COR-L47 (cell line): ENCODE results near the gene HIKESHI.
"Not testable (repeated sequence)": the region's sequence is repeated elsewhere in the genome, so short reads cannot be mapped to it uniquely, and the experiment has no call there.

Source experiments
- DNase-seq: peaks from one replicate; lab custom pipeline; 2025; lab: John Stamatoyannopoulos, UW

The HIKESHI gene

GRCh38 chr11:86292912-86293616 is 9.0 kb upstream of the HIKESHI start:
- no peak for DNase-seq

- no peak for DNase-seq
Observed at GRCh38 chr11:86294026-86294425, 8.0 kb upstream of the HIKESHI start.

- DNase-seq: no peak
Observed at GRCh38 chr11:86301742-86302091, 323 bp upstream of the HIKESHI start.

- DNase-seq: no peak
Observed at GRCh38 chr11:86303257-86303656, 1.2 kb downstream of the HIKESHI start.

- DNase-seq: not testable (repeated sequence)
Observed at GRCh38 chr11:86308710-86309109, 6.7 kb downstream of the HIKESHI start.

GRCh38 chr11:86313793-86314192 is 11.8 kb downstream of the HIKESHI start:
- DNase-seq: no peak

GRCh38 chr11:86314636-86315035 is 12.6 kb downstream of the HIKESHI start:
- no peak for DNase-seq

GRCh38 chr11:86335131-86335767 is 33.2 kb downstream of the HIKESHI start:
- DNase-seq: no peak

GRCh38 chr11:86337227-86337626 is 35.2 kb downstream of the HIKESHI start:
- no peak for DNase-seq

- no peak for DNase-seq
Observed at GRCh38 chr11:86341382-86341781, 39.3 kb downstream of the HIKESHI start.

- no peak for DNase-seq
Observed at GRCh38 chr11:86346513-86346912, 44.5 kb downstream of the HIKESHI start.

GRCh38 chr11:86355256-86355655 is 53.2 kb downstream of the HIKESHI start:
- no peak for DNase-seq

- not testable (repeated sequence) for DNase-seq
Observed at GRCh38 chr11:86357412-86357811, 55.4 kb downstream of the HIKESHI start.

GRCh38 chr11:86358720-86359119 is 56.7 kb downstream of the HIKESHI start:
- no peak for DNase-seq

- no peak for DNase-seq
Observed at GRCh38 chr11:86360775-86361395, 58.8 kb downstream of the HIKESHI start.

- DNase-seq: no peak
Observed at GRCh38 chr11:86363424-86363823, 61.4 kb downstream of the HIKESHI start.

GRCh38 chr11:86365546-86365945 is 63.5 kb downstream of the HIKESHI start:
- no peak for DNase-seq

GRCh38 chr11:86369668-86370067 is 67.6 kb downstream of the HIKESHI start:
- no peak for DNase-seq

- no peak for DNase-seq
Observed at GRCh38 chr11:86370171-86370570, 68.1 kb downstream of the HIKESHI start.

- no peak for DNase-seq
Observed at GRCh38 chr11:86370922-86371594, 69.0 kb downstream of the HIKESHI start.

- DNase-seq: no peak
Observed at GRCh38 chr11:86372041-86372440, 70.0 kb downstream of the HIKESHI start.

GRCh38 chr11:86372586-86372985 is 70.5 kb downstream of the HIKESHI start:
- DNase-seq: no peak

GRCh38 chr11:86374069-86374468 is 72.0 kb downstream of the HIKESHI start:
- no peak for DNase-seq
